HG03520 (cell line): ENCODE measurements around the gene REXO4.
"Not testable (repeated sequence)": the region's sequence is repeated elsewhere in the genome, so short reads cannot be mapped to it uniquely, and the experiment has no call there.

Experiments used
- ATAC-seq: cut with Tn5 transposase; IDR thresholded peaks from one replicate; pipeline ENCODE4 v1.9.1; 2021; ENCODE audit warnings: mild to moderate bottlenecking, moderate library complexity; ENCODE audit not compliant: unreplicated experiment

The REXO4 gene

GRCh38 chr9:133421615-133422542 lies 4.1 kb upstream of the REXO4 start, which contains the start of gene ADAMTS13:
ADAMTS13 (plus strand) TSS chr9:133422367; CDS start chr9:133422444, 77 bp downstream.
- no peak for ATAC-seq

- ATAC-seq: no peak
Observed at GRCh38 chr9:133420392-133420827, 2.6 kb upstream of the REXO4 start.

GRCh38 chr9:133419005-133419404 lies 1.2 kb upstream of the REXO4 start:
- ATAC-seq: no peak

GRCh38 chr9:133415170-133415569 lies 2.6 kb downstream of the REXO4 start:
- no peak for ATAC-seq

GRCh38 chr9:133408042-133408441 lies 9.8 kb downstream of the REXO4 start:
- no peak for ATAC-seq

GRCh38 chr9:133406480-133407307 lies 11.1 kb downstream of the REXO4 start:
- ATAC-seq: peak; percentile 69

GRCh38 chr9:133405508-133406438 lies 12.0 kb downstream of the REXO4 start:
- no peak for ATAC-seq

- no peak for ATAC-seq
Observed at GRCh38 chr9:133404454-133405002, 13.3 kb downstream of the REXO4 start.

GRCh38 chr9:133403766-133404453 lies 13.9 kb downstream of the REXO4 start:
- no peak for ATAC-seq

- no peak for ATAC-seq
Observed at GRCh38 chr9:133402689-133403088, 15.1 kb downstream of the REXO4 start.

- ATAC-seq: no peak
Observed at GRCh38 chr9:133401588-133401987, 16.2 kb downstream of the REXO4 start.

GRCh38 chr9:133400292-133400691 lies 17.5 kb downstream of the REXO4 start:
- no peak for ATAC-seq

- ATAC-seq: no peak
Observed at GRCh38 chr9:133397895-133398294, 19.9 kb downstream of the REXO4 start.

- ATAC-seq: no peak
Observed at GRCh38 chr9:133397370-133397769, 20.4 kb downstream of the REXO4 start.

- ATAC-seq: no peak
Observed at GRCh38 chr9:133396952-133397351, 20.9 kb downstream of the REXO4 start.

GRCh38 chr9:133394687-133395271 lies 23.0 kb downstream of the REXO4 start:
- ATAC-seq: no peak

GRCh38 chr9:133393399-133393798 lies 24.4 kb downstream of the REXO4 start:
- ATAC-seq: no peak

- ATAC-seq: not testable (repeated sequence)
Observed at GRCh38 chr9:133392308-133392707, 25.5 kb downstream of the REXO4 start.

- not testable (repeated sequence) for ATAC-seq
Observed at GRCh38 chr9:133391449-133391848, 26.4 kb downstream of the REXO4 start.
